ENCODE data around the gene KIF23.
A peak's percentile ranks its signal among the peaks of the same experiment; 100 is the strongest.
"Not testable (repeated sequence)": the region's sequence is repeated elsewhere in the genome, so short reads cannot be mapped to it uniquely, and the experiment has no call there.

Gene KIF23

GRCh38 chr15:69439623-69440022 lies 25.5 kb downstream of the KIF23 start:
- DNase-seq: no peak

GRCh38 chr15:69443032-69443611 lies 29.0 kb downstream of the KIF23 start:
- peak; percentile 30 for DNase-seq

- no peak for DNase-seq
Observed at GRCh38 chr15:69444686-69445085, 30.5 kb downstream of the KIF23 start.

- no peak for DNase-seq
Observed at GRCh38 chr15:69446953-69447352, 32.8 kb downstream of the KIF23 start.

- not testable (repeated sequence) for DNase-seq
Observed at GRCh38 chr15:69450221-69450620, 36.1 kb downstream of the KIF23 start.

- no peak for DNase-seq
Observed at GRCh38 chr15:69450968-69451695, 37.0 kb downstream of the KIF23 start.

- peak; percentile 38 for DNase-seq
Observed at GRCh38 chr15:69451951-69452691, 38.0 kb downstream of the KIF23 start.

- DNase-seq: peak; percentile 97
Observed at GRCh38 chr15:69452692-69453521, 38.8 kb downstream of the KIF23 start, which contains the start of gene RPLP1. Gene RPLP1, plus strand, starts transcription at chr15:69452818. Its CDS starts 131 bp downstream, at chr15:69452949.

- no peak for DNase-seq
Observed at GRCh38 chr15:69454953-69455352, 40.8 kb downstream of the KIF23 start.

GRCh38 chr15:69456208-69457166 lies 42.3 kb downstream of the KIF23 start:
- DNase-seq: no peak

- peak; percentile 27 for DNase-seq
Observed at GRCh38 chr15:69457304-69458280, 43.4 kb downstream of the KIF23 start.

- DNase-seq: no peak
Observed at GRCh38 chr15:69459066-69459465, 44.9 kb downstream of the KIF23 start.

GRCh38 chr15:69460481-69460880 lies 46.3 kb downstream of the KIF23 start:
- no peak for DNase-seq

GRCh38 chr15:69462030-69462492 lies 47.9 kb downstream of the KIF23 start:
- DNase-seq: no peak

- peak; percentile 95 for DNase-seq
Observed at GRCh38 chr15:69462493-69463181, 48.5 kb downstream of the KIF23 start.

- no peak for DNase-seq
Observed at GRCh38 chr15:69463182-69463756, 49.1 kb downstream of the KIF23 start.

GRCh38 chr15:69465253-69465652 lies 51.1 kb downstream of the KIF23 start:
- no peak for DNase-seq

- DNase-seq: no peak
Observed at GRCh38 chr15:69466733-69467132, 52.6 kb downstream of the KIF23 start.

GRCh38 chr15:69467636-69468035 lies 53.5 kb downstream of the KIF23 start:
- no peak for DNase-seq

Data from activated CD4-positive, alpha-beta T cell treated with anti-CD3 and anti-CD28 coated beads, Interleukin-10, Interleukin-2, amounts not matched to agents 100 ng/mL and 50 ng/mL, durations not matched to agents 16 hours and 8 hours (primary cell).